ENCODE measurements around the gene HDAC9.
A peak's percentile ranks its signal among the peaks of the same experiment; 100 is the strongest.
"Not testable (repeated sequence)": the region's sequence is repeated elsewhere in the genome, so short reads cannot be mapped to it uniquely, and the experiment has no call there.

Gene HDAC9

DNA sequence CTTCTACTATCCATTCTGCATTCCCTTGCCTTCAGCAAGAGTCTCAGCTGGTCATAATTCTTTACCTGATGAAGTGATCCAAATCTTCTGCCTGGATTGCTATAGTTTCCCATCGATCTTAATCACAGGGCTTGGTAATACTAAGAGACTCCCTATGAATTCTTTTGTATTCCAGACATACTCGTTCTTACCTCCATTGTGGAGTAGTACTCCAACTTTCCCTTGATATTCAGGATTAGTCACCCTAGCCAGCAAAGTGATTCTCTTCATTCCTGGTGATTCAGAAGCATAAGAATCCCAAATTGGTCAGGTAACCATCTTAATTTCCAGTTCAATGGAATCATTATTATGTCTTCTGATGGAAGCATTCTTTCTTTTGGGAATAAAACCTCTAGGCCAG, 525.2 kb downstream of the HDAC9 start:
- Mint-ChIP-seq H3K4me1 (no peaks in the 10 kb centered on the region), H3K9me3 (peaks cover 8% of the 10 kb centered on the region), H3K36me3 (no peaks in the 10 kb centered on the region), H3K27ac (no peak overlapping the region), H3K4me3 (no peak overlapping the region), H3K27me3 (peaks cover 2% of the 10 kb centered on the region)
- no peak for DNase-seq (ENCODE audit: low spot score in 2 of 2)
- ATAC-seq (ENCODE audit: low read depth), result no peak

DNA sequence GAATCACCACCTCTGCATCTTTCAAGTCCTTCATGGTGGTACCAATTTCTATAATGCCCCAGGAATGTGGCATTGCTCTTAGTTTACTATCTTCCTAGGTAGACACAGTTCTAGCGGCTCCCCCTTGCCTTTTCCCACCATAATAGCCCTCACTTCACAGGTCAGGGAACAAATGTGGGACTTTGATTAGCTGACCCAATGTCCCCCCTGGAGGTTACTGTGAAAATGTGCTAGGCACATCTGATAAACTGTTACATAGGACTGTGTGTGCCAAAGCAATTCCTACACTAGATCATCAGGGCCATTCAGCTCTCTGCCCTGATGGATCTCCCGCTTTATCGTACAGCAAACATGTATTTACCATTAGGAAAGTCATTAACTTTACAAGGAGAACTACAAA, 527.9 kb downstream of the HDAC9 start:
- H3K36me3 Mint-ChIP-seq, result no peaks in the 10 kb centered on the region
- DNase-seq (ENCODE audit: low spot score in 2 of 2) (no peak), ATAC-seq (ENCODE audit: low read depth) (no peak)
- H3K4me1 Mint-ChIP-seq, result no peaks in the 10 kb centered on the region
- H3K27me3 Mint-ChIP-seq, result peaks cover under 1% of the 10 kb centered on the region
- no peak overlapping the region for H3K27ac Mint-ChIP-seq
- H3K4me3 Mint-ChIP-seq, result no peak overlapping the region
- H3K9me3 Mint-ChIP-seq, result peaks cover 2% of the 10 kb centered on the region

DNA sequence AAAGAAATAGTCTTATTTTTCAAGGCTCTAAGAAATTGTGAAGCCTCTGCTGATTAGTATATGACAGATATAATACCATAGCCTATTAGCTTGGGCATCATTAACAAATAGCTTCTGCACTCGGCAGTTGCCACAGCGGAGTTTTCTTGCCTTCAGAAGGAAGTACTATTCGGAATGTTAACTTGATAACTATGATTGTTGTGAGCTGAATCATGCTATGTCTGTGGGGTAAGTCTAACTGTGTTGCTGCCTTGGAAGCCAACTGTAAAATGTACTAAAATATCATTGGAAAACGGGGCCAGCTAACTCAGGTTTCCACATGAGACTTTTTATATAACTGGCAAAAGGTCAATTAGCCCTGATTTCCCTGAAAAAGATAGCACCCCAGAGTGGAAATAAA, 528.7 kb downstream of the HDAC9 start:
- no peak for DNase-seq (ENCODE audit: low spot score in 2 of 2)
- no peak for ATAC-seq (ENCODE audit: low read depth)
- no peak overlapping the region for H3K27ac Mint-ChIP-seq
- H3K4me3 Mint-ChIP-seq, result no peak overlapping the region
- no peaks in the 10 kb centered on the region for H3K36me3 Mint-ChIP-seq
- no peaks in the 10 kb centered on the region for H3K27me3 Mint-ChIP-seq
- no peaks in the 10 kb centered on the region for H3K4me1 Mint-ChIP-seq
- H3K9me3 Mint-ChIP-seq, result peaks cover 3% of the 10 kb centered on the region

DNA sequence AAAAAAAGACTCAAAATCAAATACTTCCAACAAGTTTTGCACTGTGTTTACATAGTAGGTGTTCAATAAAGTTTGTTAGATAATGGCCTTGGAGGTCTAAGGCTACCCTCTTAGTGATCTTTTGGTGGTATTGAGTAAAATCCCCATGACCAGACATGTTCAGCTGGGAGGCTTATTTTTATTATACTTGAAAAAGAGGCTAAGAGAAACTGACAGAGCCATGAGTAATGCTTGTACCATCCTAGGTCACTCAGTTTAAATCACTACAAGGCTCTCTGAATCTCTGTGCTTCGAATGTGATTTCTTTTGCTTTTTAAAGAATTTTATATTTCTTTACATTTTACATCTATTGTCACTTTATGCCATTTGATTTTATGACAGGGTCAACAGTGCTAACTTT, 531.3 kb downstream of the HDAC9 start:
- no peaks in the 10 kb centered on the region for H3K36me3 Mint-ChIP-seq
- no peak overlapping the region for H3K4me3 Mint-ChIP-seq
- DNase-seq (ENCODE audit: low spot score in 2 of 2), result no peak
- H3K9me3 Mint-ChIP-seq, result peaks cover 3% of the 10 kb centered on the region
- no peaks in the 10 kb centered on the region for H3K4me1 Mint-ChIP-seq
- no peak for ATAC-seq (ENCODE audit: low read depth)
- no peaks in the 10 kb centered on the region for H3K27me3 Mint-ChIP-seq
- no peak overlapping the region for H3K27ac Mint-ChIP-seq

DNA sequence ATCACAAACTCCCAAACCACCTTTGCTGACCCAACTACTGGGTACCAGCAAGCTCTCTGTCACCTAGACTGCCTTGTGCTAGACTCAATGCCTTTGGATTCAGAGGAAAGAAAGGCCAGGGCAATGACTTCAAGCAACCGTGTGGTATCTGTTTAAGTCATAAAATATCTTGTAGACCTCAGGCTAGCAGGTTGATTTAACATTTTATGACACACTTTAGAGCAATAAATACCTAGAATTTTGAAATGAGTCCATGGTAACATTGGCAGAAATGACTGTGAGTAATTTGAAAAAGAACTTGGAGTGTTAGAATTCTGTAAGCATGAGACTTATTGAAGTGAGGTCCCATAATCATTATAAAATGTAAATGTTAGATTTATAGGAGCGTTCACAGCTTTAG, 534.7 kb downstream of the HDAC9 start:
- Mint-ChIP-seq H3K4me1 (no peaks in the 10 kb centered on the region), H3K9me3 (peaks cover 3% of the 10 kb centered on the region), H3K4me3 (no peak overlapping the region), H3K36me3 (no peaks in the 10 kb centered on the region), H3K27ac (no peak overlapping the region), H3K27me3 (no peaks in the 10 kb centered on the region)
- DNase-seq (ENCODE audit: low spot score in 2 of 2) (no peak), ATAC-seq (ENCODE audit: low read depth) (no peak)

DNA sequence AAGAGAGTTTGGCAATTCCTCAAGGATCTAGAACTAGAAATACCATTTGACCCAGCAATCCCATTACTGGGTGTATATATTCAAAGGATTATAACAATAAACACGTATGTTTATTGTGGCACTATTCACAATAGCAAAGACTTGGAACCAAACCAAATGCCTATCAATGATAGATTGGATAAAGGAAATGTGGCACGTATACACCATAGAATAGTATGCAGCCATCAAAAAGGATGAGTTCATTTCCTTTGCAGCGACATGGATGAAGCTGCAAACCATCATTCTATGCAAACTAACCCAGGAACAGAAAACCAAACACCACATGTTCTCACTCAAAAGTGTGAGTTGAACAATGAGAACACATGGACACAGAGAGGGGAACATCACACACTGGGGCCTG, 537.4 kb downstream of the HDAC9 start:
- not testable (repeated sequence) for ATAC-seq (ENCODE audit: low read depth); H3K4me1 Mint-ChIP-seq; H3K27me3 Mint-ChIP-seq; DNase-seq (ENCODE audit: low spot score in 2 of 2); H3K9me3 Mint-ChIP-seq; H3K27ac Mint-ChIP-seq; H3K4me3 Mint-ChIP-seq; H3K36me3 Mint-ChIP-seq

DNA sequence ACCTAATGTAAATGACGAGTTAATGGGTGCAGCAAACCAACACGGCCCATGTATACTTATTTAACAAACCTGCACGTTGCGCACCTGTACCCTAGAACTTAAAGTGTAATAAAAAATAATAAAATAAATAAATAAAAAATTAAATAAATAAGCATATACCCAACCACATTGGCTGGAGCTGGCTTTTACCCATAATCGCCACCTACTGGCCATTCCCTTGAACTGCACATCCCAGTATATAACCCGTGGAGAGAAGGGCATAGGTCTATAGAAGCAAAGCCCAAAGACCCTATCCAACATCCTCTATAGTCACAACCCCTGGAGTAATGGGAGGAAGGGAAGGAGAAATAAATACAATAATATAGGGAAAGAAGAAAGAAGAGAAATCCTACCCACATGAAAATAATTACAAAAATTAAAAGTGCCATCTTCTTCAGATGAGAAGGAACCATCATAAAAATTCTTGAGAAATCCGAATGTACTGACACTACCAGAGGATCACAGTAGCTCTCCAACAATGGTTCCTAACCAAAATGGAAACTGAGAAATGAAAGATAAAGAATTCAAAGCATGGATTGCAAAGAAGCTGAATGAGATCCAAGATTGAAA, 556.3 kb downstream of the HDAC9 start:
- Mint-ChIP-seq H3K4me1 (no peaks in the 10 kb centered on the region), H3K36me3 (no peaks in the 10 kb centered on the region), H3K27ac (no peak overlapping the region), H3K4me3 (no peak overlapping the region), H3K9me3 (no peaks in the 10 kb centered on the region), H3K27me3 (peaks cover 3% of the 10 kb centered on the region)
- DNase-seq (ENCODE audit: low spot score in 2 of 2) (peak; percentile 18 to 24), ATAC-seq (ENCODE audit: low read depth) (peak; percentile 46)
